A549 treated with dexamethasone at 1 μM for 4 hours (cell line): ENCODE measurements around the gene BRCA2. TPM values are rescaled to one million over a fixed set of nuclear protein-coding genes. Genes with fewer than 3 reads are reported as not detected.

Experiments used
- total RNA-seq: library from RNA; stranded (reverse); fragments of 200-300 nt; extraction: Qiagen RNA extraction; gene quantifications from 5 replicates; pipeline ENCODE4 v1.2.3, GENCODE V29; 2022

The BRCA2 gene
- 3.7 to 5.7 TPM (median 4.6 TPM) in 5 replicates for total RNA-seq

GRCh38 chr13:32315238-32316027 is at the start of gene BRCA2, which contains the start of gene ZAR1L:
TSS of gene BRCA2 (plus strand) at chr13:32315508. CDS start at chr13:32316461, 953 bp downstream.
TSS of gene ZAR1L (minus strand) at chr13:32315363. CDS start at chr13:32311925, 3,438 bp downstream.

GRCh38 chr13:32427852-32428580 is 112.7 kb downstream of the BRCA2 start, which contains the start of gene N4BP2L1:
TSS of gene N4BP2L1 (minus strand) at chr13:32428130. CDS start at chr13:32428082, 48 bp downstream.

Other genes starting within 250 kb of the BRCA2 start
- gene ZAR1L, start 145 bp upstream of the BRCA2 start, total RNA-seq: 0.11 TPM in 1 of 5 replicates, not detected in the others
- 0.16 to 0.64 TPM (median 0.62 TPM) in 5 replicates for gene N4BP2L1, start 112.6 kb downstream of the BRCA2 start, total RNA-seq
- gene N4BP2L2, start 223.3 kb downstream of the BRCA2 start, total RNA-seq: 18.4 to 25.2 TPM (median 23.4 TPM) in 5 replicates